Heart right ventricle (tissue), 16 donors: ENCODE results near the gene EEF1B2. TPM values are rescaled to one million over a fixed set of nuclear protein-coding genes. Genes with fewer than 3 reads are reported as not detected.
A peak's percentile ranks its signal among the peaks of the same experiment; 100 is the strongest.

ENCODE experiments used
- ATAC-seq, 8 donors: fragments of 200-7000 bp; cut with Tn5 transposase; one replicate each; pipeline ENCODE4 v1.9.1; 2020; ENCODE audit warnings: mild to moderate bottlenecking in 8 of 8, moderate library complexity in 8 of 8, moderate number of reproducible peaks in 1 of 8
- DNase-seq, 2 donors: peaks; one replicate each; pipeline ENCODE4 v3.0.0-alpha.2; 2020
- H3K27ac ChIP-seq, 10 donors: fragments of 200-600 bp; sonication (generic) in 2 of 10; one replicate each; pipeline versions ENCODE4 v1.5.0 to v1.8.0; 2020 to 2022; ENCODE audit warnings: mild to moderate bottlenecking in 3 of 10
- H3K27me3 ChIP-seq, 7 donors: fragments of 200-600 bp; one replicate each; pipeline ENCODE4 v1.8.0; 2021 to 2022; ENCODE audit warnings: mild to moderate bottlenecking in 2 of 7
- H3K36me3 ChIP-seq, 9 donors: fragments of 200-600 bp; sonication (generic) in 1 of 9; one replicate each; pipeline versions ENCODE4 v1.5.0 to v1.8.0; 2020 to 2022; ENCODE audit warnings: mild to moderate bottlenecking in 2 of 9
- H3K4me1 ChIP-seq, 9 donors: fragments of 200-600 bp; sonication (generic) in 1 of 9; one replicate each; pipeline versions ENCODE4 v1.5.0 to v1.8.0; 2020 to 2022; ENCODE audit warnings: mild to moderate bottlenecking in 4 of 9
- H3K4me3 ChIP-seq, 10 donors: fragments of 200-600 bp; sonication (generic) in 2 of 10; one replicate each; pipeline versions ENCODE4 v1.5.0 to v1.8.0; 2020 to 2022; ENCODE audit warnings: mild to moderate bottlenecking in 7 of 10, moderate library complexity in 2 of 10
- H3K9me3 ChIP-seq, 11 donors: fragments of 200-600 bp in 10 of 11; sonication (generic) in 2 of 11; one replicate each; pipeline versions ENCODE4 v1.5.0 to v1.8.0; 2013 to 2022; ENCODE audit warnings: mild to moderate bottlenecking in 2 of 11, control low read depth in 1 of 11, moderate library complexity in 1 of 11
- WGBS, 2 donors: extraction: QIAGEN DNeasy Blood & Tissue Kit; methylation state at CpG; one replicate each; pipeline ENCODE4 v1.1.7; 2013; ENCODE audit warnings: inconsistent platforms in 1 of 2; 5-methylcytosine and 5-hydroxymethylcytosine counted together
- intact Hi-C, 10 donors: fragments of 100-400 bp; cut with DNase I; formaldehyde crosslinking; loops; one replicate each; pipeline versions ENCODE4 v1.11.1 to v1.14.2; 2022
- polyA plus RNA-seq, 2 donors: library from polyadenylated mRNA; stranded (reverse); fragments of 200-250 nt; gene quantifications; one replicate each; pipeline ENCODE4 v1.2.3, GENCODE V29; 2013
- total RNA-seq, 10 donors: library from RNA; stranded (reverse); fragmentation: NEBNext Ultra II Directional in 3 of 10; extraction: Animal tissue kit (Norgen Biotek cat#: 25700) in 3 of 10; gene quantifications; one replicate each; pipeline versions ENCODE4 v1.2.1 to v1.2.4, GENCODE V29; 2021 to 2023
- TF ChIP-seq, protein P1 (sequence below), 9 donors: fragments of 200-600 bp; sonication (generic) in 2 of 9; IDR thresholded peaks; one replicate each; pipeline versions ENCODE4 v1.5.0 to v1.8.0; 2021 to 2022; ENCODE audit warnings: antibody characterized with exemption in 9 of 9, mild to moderate bottlenecking in 5 of 9, moderate library complexity in 1 of 9
- donor health status: Arrhythmogenic right ventricular cardiomyopathy.
- donor health status: ischemic (EF 13 %, LVEDD 7.1; RV severe dilation, severe dysfunction).
- donor health status: healthy with polysubstance abuse.
- donor health status: DM: no; HTN: yes; CAD: no.
- donor health status: DM: no; HTN: no; CAD: no.
- donor health status: ischemic (EF 25% LVEDD 6.9; RV normal size, moderate dysfunction).
- donor health status: ischemic (EF 25% LVEDD 5.7; RV mildly dilated, moderate dysfunction).
- donor health status: healthy.
- donor health status: DM: yes; HTN: yes; CAD: no.
- donor health status: Ischemic cardiomyopathy.
- donor health status: ischemic (EF 35%, LVEDD 5.7; RV mildly dilated, moderate dysfunction).
- donor health status: nonischemic (EF 11% LVEDD 7.7; RV severe dilation, severe dysfunction).
- donor health status: DM: yes; HTN: yes; CAD: no.
- donor health status: PGD.
- donor health status: ischemic (EF 29% LVEDD 5.4; RV normal size, mild dysfunction).
- donor health status: nonischemic (EF 23%, LVEDD 6.1; RV moderate dilation, normal function).

Gene EEF1B2
- total and polyA plus RNA-seq, 12 donors: 205 to 813 (median 228) TPM

GRCh38 chr2:206208900-206209299 is 49.2 kb downstream of the EEF1B2 start:
- intact Hi-C loops: no loop called here
- no peaks in the 10 kb centered on the region for H3K9me3 ChIP-seq
- no peaks in the 10 kb centered on the region for H3K27me3 ChIP-seq
- H3K4me3 ChIP-seq: no peak overlapping the region
- TF ChIP-seq, protein P1, sequence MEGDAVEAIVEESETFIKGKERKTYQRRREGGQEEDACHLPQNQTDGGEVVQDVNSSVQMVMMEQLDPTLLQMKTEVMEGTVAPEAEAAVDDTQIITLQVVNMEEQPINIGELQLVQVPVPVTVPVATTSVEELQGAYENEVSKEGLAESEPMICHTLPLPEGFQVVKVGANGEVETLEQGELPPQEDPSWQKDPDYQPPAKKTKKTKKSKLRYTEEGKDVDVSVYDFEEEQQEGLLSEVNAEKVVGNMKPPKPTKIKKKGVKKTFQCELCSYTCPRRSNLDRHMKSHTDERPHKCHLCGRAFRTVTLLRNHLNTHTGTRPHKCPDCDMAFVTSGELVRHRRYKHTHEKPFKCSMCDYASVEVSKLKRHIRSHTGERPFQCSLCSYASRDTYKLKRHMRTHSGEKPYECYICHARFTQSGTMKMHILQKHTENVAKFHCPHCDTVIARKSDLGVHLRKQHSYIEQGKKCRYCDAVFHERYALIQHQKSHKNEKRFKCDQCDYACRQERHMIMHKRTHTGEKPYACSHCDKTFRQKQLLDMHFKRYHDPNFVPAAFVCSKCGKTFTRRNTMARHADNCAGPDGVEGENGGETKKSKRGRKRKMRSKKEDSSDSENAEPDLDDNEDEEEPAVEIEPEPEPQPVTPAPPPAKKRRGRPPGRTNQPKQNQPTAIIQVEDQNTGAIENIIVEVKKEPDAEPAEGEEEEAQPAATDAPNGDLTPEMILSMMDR (IDR thresholded peaks at IDR 0.05): no peak
- no peak overlapping the region for H3K27ac ChIP-seq
- DNase-seq (no peak), ATAC-seq (no peak)
- H3K4me1 ChIP-seq: peaks cover 0 to 10% (median 0%) of the 10 kb centered on the region in 9 donors
- WGBS, 2 donors: 88 to 94% methylated on average over 7 of the region's 7 CpGs
- no peaks in the 10 kb centered on the region for H3K36me3 ChIP-seq

DNA sequence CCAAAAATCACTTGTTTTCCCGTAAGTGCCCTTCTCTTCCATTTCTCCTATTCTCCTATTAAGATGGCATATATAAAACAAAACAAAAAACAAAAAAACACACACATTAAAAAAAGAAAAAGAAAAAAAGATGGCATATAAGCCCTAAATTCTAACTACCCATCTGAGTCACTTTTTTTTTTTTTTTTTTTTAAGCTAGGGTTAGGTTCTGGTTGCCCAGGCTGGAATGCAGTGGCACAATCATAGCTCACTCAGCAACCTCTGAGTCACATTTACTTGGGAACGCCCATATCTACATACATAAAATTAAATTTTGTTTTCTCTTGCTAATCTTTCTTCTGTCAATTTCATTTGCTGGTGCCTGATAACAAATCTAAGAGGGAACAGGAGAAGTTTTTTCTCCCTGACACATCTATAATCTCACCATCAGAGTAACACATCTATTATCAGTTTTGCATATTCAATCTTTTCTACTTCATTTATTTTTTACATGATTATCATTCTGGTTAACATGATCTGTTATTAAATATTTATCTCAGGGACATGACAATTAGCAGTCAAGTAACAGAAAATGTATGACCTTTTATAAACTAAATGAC is 52.1 kb downstream of the EEF1B2 start:
- Histone ChIP-seq H3K4me1 (peaks cover 0 to 10% (median 0%) of the 10 kb centered on the region in 9 donors), H3K36me3 (no peaks in the 10 kb centered on the region), H3K4me3 (peak overlapping the region in 1 of 10 donors; percentile 43), H3K27me3 (peaks cover 0 to 7% (median 0%) of the 10 kb centered on the region in 7 donors), H3K9me3 (no peaks in the 10 kb centered on the region), H3K27ac (no peak overlapping the region)
- ATAC-seq (no peak), DNase-seq (no peak)
- TF ChIP-seq, protein P1 (IDR thresholded peaks at IDR 0.05): no peak
- intact Hi-C loops: no loop called here
- 73 to 79% methylated on average over 2 of the region's 2 CpGs for whole genome bisulfite sequencing, 2 donors

Other genes starting within 250 kb of the EEF1B2 start
- 10 to 100 TPM; 12.5 to 26.3 (median 16.4) TPM for gene INO80D, start 73.7 kb upstream of the EEF1B2 start, total RNA-seq
- gene INO80D, start 73.7 kb upstream of the EEF1B2 start, polyA plus RNA-seq: 1 to 10 TPM; 1.1 to 3.7 TPM
- gene NDUFS1, start 451 bp upstream of the EEF1B2 start, total RNA-seq: 100 to 1,000 TPM; 364 to 670 (median 572) TPM
- gene NDUFS1, start 451 bp upstream of the EEF1B2 start, polyA plus RNA-seq: 10 to 100 TPM; 53.8 to 97.1 TPM
- gene ZDBF2, start 114.8 kb downstream of the EEF1B2 start, total RNA-seq: 10 to 100 TPM in 6 of 10 donors, 1 to 10 TPM in 4; 7.0 to 15.6 (median 10.9) TPM
- gene ZDBF2, start 114.8 kb downstream of the EEF1B2 start, polyA plus RNA-seq: 1 to 10 TPM in 1 of 2 donors, under 1 TPM in 1; 0.72 to 2.3 TPM